Measurements from ENCODE around the gene MTERF4.

MTERF4 gene

DNA sequence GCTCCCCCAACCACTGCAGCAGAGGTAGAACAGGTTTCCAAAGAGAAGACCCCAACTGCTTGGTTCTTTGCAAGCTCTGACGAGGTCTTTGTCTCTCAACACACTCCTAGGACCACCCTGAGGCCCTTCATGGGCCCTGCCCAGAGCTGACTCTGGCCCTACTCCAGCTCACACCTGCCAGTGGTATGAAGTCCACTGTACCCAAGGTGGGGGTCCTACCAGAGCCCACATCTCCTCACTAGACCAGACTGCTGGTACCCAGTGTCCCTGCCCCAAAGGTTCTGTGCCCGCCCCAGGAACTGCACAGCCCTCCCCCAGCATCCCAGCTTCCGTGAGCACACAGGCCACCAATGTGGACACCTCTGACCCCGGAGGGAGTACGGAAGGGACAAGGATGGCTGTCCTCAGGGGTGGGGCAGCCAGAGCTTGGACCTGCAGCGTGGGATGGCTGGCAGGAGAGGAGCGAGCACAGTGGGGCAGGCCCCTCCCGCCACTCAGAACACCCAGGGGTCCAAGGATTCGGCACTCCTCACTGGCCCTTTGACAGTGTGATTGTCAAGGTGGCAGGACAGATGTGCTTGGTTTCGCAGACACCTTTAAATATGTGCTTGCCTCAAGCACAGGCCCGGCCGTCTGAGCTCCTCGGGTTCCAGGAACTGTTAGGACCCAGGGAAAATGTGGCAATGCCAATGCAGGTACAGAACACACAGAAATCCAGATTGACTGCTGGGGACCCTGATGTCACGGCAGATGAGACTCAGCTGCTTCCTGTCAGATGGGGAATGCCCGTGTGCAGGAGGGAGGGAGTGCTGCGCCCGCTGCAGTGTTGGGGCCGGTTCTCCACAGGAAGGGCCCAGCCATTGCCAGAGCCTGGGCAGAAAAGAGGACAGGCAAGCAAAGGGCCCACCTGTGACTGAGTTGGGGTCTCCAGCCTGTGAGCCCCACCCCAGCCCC lies 51.2 kb downstream of the MTERF4 start:
- H3K4me3 ChIP-seq (ENCODE audit: low read depth, low read length): no peak overlapping the region

DNA sequence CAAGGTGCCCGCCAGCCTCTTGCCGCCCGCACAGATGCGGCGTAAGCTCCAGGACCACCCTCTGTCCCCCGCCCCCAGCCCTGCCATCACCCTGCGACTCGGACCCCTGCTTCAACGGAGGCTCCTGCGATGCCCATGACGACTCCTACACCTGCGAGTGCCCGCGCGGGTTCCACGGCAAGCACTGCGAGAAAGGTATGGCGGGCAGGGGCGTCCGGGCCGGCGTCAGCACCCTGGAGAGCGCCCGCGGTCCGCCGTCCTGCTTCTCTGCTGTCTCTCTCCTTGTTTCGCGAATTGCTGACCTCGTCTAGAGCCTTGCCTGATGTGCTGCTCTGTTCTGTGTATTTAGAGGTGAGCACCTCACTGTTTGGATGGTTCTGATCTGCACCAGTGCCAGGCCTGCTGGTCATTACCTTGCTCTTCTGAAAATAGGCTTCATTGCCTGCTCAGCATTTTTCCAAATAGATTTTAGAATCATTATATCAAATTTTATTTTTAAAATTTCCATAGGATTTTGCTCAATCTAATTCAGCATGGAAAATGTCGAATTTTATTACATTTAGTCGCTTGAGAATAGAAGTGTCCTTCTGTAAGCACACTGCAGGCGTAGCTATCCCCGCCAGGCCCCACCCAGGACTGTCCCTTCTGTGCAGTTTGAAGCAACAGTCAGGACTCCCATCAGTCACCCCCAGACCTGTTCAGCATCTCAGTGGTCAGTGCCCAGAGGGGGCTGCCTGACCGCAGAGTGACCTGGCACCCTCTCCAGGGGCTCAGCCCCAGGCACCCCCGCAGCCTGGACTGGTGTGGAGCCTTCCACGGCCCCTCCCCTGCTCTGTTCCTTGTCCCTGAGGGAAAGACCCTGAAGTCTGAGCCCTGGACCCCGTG lies 52.1 kb downstream of the MTERF4 start:
- TF ChIP-seq, protein P1, sequence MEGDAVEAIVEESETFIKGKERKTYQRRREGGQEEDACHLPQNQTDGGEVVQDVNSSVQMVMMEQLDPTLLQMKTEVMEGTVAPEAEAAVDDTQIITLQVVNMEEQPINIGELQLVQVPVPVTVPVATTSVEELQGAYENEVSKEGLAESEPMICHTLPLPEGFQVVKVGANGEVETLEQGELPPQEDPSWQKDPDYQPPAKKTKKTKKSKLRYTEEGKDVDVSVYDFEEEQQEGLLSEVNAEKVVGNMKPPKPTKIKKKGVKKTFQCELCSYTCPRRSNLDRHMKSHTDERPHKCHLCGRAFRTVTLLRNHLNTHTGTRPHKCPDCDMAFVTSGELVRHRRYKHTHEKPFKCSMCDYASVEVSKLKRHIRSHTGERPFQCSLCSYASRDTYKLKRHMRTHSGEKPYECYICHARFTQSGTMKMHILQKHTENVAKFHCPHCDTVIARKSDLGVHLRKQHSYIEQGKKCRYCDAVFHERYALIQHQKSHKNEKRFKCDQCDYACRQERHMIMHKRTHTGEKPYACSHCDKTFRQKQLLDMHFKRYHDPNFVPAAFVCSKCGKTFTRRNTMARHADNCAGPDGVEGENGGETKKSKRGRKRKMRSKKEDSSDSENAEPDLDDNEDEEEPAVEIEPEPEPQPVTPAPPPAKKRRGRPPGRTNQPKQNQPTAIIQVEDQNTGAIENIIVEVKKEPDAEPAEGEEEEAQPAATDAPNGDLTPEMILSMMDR (IDR thresholded peaks at IDR 0.05; ENCODE audit: low read depth, low read length): no peak
- no peak overlapping the region for H3K4me3 ChIP-seq (ENCODE audit: low read depth, low read length)

More for the DNA sequence above, 51.2 kb downstream of the MTERF4 start:
- TF ChIP-seq, protein P1 (IDR thresholded peaks at IDR 0.05; ENCODE audit: low read depth, low read length): no peak

- H3K4me3 ChIP-seq (ENCODE audit: low read depth, low read length): no peak overlapping the region
- TF ChIP-seq, protein P1 (IDR thresholded peaks at IDR 0.05; ENCODE audit: low read depth, low read length): no peak
These were observed 53.1 kb downstream of the MTERF4 start for GRCh38 chr2:241048949-241049343.

DNA sequence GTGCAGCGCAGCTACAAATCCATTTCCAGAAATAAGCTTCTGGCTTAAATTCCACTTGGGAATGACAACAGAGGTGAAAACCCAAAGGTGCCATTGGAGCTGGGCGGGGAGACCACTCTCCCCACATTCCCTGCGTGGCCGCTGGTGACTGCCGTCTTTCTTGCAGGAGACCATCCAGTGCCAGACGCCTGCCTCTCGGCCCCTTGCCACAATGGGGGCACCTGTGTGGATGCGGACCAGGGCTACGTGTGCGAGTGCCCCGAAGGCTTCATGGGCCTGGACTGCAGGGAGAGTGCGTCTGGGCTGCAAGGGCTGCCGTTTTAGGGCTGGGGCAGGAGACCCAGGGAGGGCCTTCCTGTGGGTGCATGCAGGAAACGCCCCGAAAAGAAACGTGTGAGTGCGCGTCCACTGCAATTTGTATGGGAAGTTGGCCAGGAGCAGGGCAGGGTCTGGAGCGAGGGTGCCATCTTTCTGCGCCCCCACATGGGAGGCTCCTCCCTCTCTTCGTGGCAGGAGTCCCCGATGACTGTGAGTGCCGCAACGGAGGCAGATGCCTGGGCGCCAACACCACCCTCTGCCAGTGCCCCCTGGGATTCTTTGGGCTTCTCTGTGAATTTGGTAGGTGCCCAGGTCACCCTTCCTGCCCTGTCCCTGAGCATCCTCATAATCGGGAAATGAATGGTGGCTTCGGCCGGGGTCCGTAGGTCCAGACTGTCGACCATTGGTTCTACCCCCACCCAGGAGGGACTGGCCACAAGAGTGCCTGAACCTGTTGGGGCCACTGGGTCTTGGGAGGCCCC lies 53.7 kb downstream of the MTERF4 start:
- H3K4me3 ChIP-seq (ENCODE audit: low read depth, low read length): no peak overlapping the region
- TF ChIP-seq, protein P1 (IDR thresholded peaks at IDR 0.05; ENCODE audit: low read depth, low read length): no peak

- TF ChIP-seq, protein P1 (IDR thresholded peaks at IDR 0.05; ENCODE audit: low read depth, low read length): no peak
- H3K4me3 ChIP-seq (ENCODE audit: low read depth, low read length): no peak overlapping the region
These were observed 54.7 kb downstream of the MTERF4 start for GRCh38 chr2:241047253-241048010.
